Measurements from ENCODE around the gene CLOCK.

Gene CLOCK

DNA sequence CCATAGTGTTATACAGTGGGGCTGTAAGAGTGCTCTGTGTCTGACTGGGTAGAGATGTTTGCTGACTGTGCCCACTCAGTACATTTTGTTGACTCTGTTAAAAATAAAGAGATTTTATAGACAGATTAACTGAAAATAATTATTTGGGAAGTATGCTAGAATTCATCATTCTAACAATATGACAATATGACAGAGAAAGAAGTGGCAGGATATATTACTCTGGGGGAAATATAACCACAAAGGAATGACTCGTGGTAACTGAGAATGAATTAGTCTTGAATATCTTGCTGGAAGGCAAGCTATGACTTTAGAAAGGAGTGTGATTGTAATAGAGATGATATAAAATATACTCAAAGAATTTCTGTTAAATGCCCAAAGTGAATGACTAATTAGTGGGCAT lies 104.2 kb downstream of the CLOCK start:
- no peaks in the 10 kb centered on the region for H3K36me3 ChIP-seq (ENCODE audit: low read length)
- no peak overlapping the region for H2AFZ ChIP-seq (ENCODE audit: low read depth, low read length, severe bottlenecking)
- H3K4me3 ChIP-seq (ENCODE audit: insufficient read depth, low read length, poor library complexity, severe bottlenecking): no peak overlapping the region
- no peaks in the 10 kb centered on the region for H3F3A ChIP-seq (ENCODE audit: insufficient read depth)
- no peaks in the 10 kb centered on the region for H4K20me1 ChIP-seq (ENCODE audit: low read depth, low read length)
- H3K9ac ChIP-seq (ENCODE audit: low read length): no peak overlapping the region
- no peak overlapping the region for H3K27ac ChIP-seq (ENCODE audit: low read depth, low read length)
- TF ChIP-seq EZH2phosphoT487 (conservative IDR thresholded peaks at IDR 0.05; ENCODE audit: low read length) (no peak), CTCF (IDR thresholded peaks at IDR 0.05; ENCODE audit: insufficient read depth, low read length, poor library complexity, severe bottlenecking) (no peak)
- no peaks in the 10 kb centered on the region for H3K9me2 ChIP-seq (replicated peaks; ENCODE audit: insufficient read depth, low read length)
- H3K4me2 ChIP-seq (ENCODE audit: low read depth, low read length, poor library complexity, severe bottlenecking): no peak overlapping the region
- no peaks in the 10 kb centered on the region for H3K27me3 ChIP-seq (ENCODE audit: low read length)
- H3K79me2 ChIP-seq (ENCODE audit: insufficient read depth, low read length): no peaks in the 10 kb centered on the region
- H3K9me3 ChIP-seq (ENCODE audit: insufficient read depth, low read length): no peaks in the 10 kb centered on the region

DNA sequence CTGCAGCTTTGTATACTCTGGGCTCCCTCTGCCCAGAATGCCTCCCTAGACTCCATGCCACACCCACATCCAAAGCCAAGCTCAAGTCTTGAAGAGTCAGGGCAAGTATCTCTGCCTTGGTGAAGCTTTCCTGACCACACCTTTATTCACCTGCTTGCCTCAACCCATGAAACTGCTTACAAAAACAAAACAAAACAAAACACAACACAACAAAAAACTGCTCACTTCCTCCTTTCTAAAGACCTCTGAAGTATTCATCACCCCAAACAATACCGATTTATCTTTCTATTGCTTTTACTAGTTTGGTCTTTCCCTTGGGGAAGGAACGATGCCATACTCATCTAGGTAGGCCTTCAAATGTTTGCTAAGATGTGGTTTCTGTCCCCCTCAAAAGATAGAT lies 105.9 kb downstream of the CLOCK start:
- H3K27me3 ChIP-seq (ENCODE audit: low read length): no peaks in the 10 kb centered on the region
- TF ChIP-seq CTCF (IDR thresholded peaks at IDR 0.05; ENCODE audit: insufficient read depth, low read length, poor library complexity, severe bottlenecking) (no peak), EZH2phosphoT487 (conservative IDR thresholded peaks at IDR 0.05; ENCODE audit: low read length) (no peak)
- no peaks in the 10 kb centered on the region for H3F3A ChIP-seq (ENCODE audit: insufficient read depth)
- H3K9me2 ChIP-seq (replicated peaks; ENCODE audit: insufficient read depth, low read length): no peaks in the 10 kb centered on the region
- H3K4me2 ChIP-seq (ENCODE audit: low read depth, low read length, poor library complexity, severe bottlenecking): no peak overlapping the region
- no peaks in the 10 kb centered on the region for H3K79me2 ChIP-seq (ENCODE audit: insufficient read depth, low read length)
- no peaks in the 10 kb centered on the region for H3K9me3 ChIP-seq (ENCODE audit: insufficient read depth, low read length)
- no peak overlapping the region for H3K27ac ChIP-seq (ENCODE audit: low read depth, low read length)
- no peak overlapping the region for H2AFZ ChIP-seq (ENCODE audit: low read depth, low read length, severe bottlenecking)
- H3K36me3 ChIP-seq (ENCODE audit: low read length): no peaks in the 10 kb centered on the region
- no peaks in the 10 kb centered on the region for H4K20me1 ChIP-seq (ENCODE audit: low read depth, low read length)
- H3K9ac ChIP-seq (ENCODE audit: low read length): no peak overlapping the region
- H3K4me3 ChIP-seq (ENCODE audit: insufficient read depth, low read length, poor library complexity, severe bottlenecking): no peak overlapping the region

- H3K4me2 ChIP-seq (ENCODE audit: low read depth, low read length, poor library complexity, severe bottlenecking): no peak overlapping the region
- no peaks in the 10 kb centered on the region for H3F3A ChIP-seq (ENCODE audit: insufficient read depth)
- H3K36me3 ChIP-seq (ENCODE audit: low read length): no peaks in the 10 kb centered on the region
- H3K27me3 ChIP-seq (ENCODE audit: low read length): no peaks in the 10 kb centered on the region
- H3K79me2 ChIP-seq (ENCODE audit: insufficient read depth, low read length): no peaks in the 10 kb centered on the region
- no peak overlapping the region for H3K4me3 ChIP-seq (ENCODE audit: insufficient read depth, low read length, poor library complexity, severe bottlenecking)
- no peaks in the 10 kb centered on the region for H4K20me1 ChIP-seq (ENCODE audit: low read depth, low read length)
- TF ChIP-seq EZH2phosphoT487 (conservative IDR thresholded peaks at IDR 0.05; ENCODE audit: low read length): no peak
- no peak for TF ChIP-seq CTCF (IDR thresholded peaks at IDR 0.05; ENCODE audit: insufficient read depth, low read length, poor library complexity, severe bottlenecking)
- no peaks in the 10 kb centered on the region for H3K9me2 ChIP-seq (replicated peaks; ENCODE audit: insufficient read depth, low read length)
- no peak overlapping the region for H3K9ac ChIP-seq (ENCODE audit: low read length)
- no peaks in the 10 kb centered on the region for H3K9me3 ChIP-seq (ENCODE audit: insufficient read depth, low read length)
- H2AFZ ChIP-seq (ENCODE audit: low read depth, low read length, severe bottlenecking): no peak overlapping the region
- no peak overlapping the region for H3K27ac ChIP-seq (ENCODE audit: low read depth, low read length)
These were observed 107.7 kb downstream of the CLOCK start for GRCh38 chr4:55439023-55439422.

DNA sequence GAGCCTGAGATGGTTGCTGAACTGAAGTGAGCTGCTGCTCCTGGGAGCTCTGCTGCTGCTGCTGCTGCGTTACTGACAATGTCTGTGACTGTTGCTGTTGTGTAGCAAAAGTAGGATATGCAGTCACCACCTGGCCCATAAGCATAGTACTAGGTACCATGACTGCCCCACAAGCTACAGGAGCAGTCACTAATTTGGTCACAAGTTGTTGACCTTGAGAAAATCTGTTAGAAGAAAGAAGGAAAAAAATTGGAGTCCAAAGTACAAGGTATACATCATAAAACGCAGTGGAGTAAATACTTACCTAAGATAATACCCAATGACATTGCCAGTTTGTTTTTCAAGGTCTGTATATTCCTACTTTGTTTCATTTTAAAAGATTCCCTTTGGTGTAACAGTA lies 108.4 kb downstream of the CLOCK start:
- H3K9me2 ChIP-seq (replicated peaks; ENCODE audit: insufficient read depth, low read length): no peaks in the 10 kb centered on the region
- no peak overlapping the region for H3K4me3 ChIP-seq (ENCODE audit: insufficient read depth, low read length, poor library complexity, severe bottlenecking)
- no peaks in the 10 kb centered on the region for H4K20me1 ChIP-seq (ENCODE audit: low read depth, low read length)
- H3K9ac ChIP-seq (ENCODE audit: low read length): no peak overlapping the region
- no peaks in the 10 kb centered on the region for H3K79me2 ChIP-seq (ENCODE audit: insufficient read depth, low read length)
- H2AFZ ChIP-seq (ENCODE audit: low read depth, low read length, severe bottlenecking): no peak overlapping the region
- no peaks in the 10 kb centered on the region for H3K9me3 ChIP-seq (ENCODE audit: insufficient read depth, low read length)
- no peaks in the 10 kb centered on the region for H3F3A ChIP-seq (ENCODE audit: insufficient read depth)
- no peak overlapping the region for H3K27ac ChIP-seq (ENCODE audit: low read depth, low read length)
- TF ChIP-seq CTCF (IDR thresholded peaks at IDR 0.05; ENCODE audit: insufficient read depth, low read length, poor library complexity, severe bottlenecking): no peak
- no peak for TF ChIP-seq EZH2phosphoT487 (conservative IDR thresholded peaks at IDR 0.05; ENCODE audit: low read length)
- no peaks in the 10 kb centered on the region for H3K27me3 ChIP-seq (ENCODE audit: low read length)
- no peaks in the 10 kb centered on the region for H3K36me3 ChIP-seq (ENCODE audit: low read length)
- no peak overlapping the region for H3K4me2 ChIP-seq (ENCODE audit: low read depth, low read length, poor library complexity, severe bottlenecking)
